Activated CD8-positive, alpha-beta T cell treated with anti-CD3 and anti-CD28 coated beads, Interleukin-2, amount 10 ng/mL, durations not matched to agents 7 days and 5 days (primary cell): ENCODE results near the gene SUPT16H. TPM values are rescaled to one million over a fixed set of nuclear protein-coding genes. Genes with fewer than 3 reads are reported as not detected.

ENCODE experiments used
- total RNA-seq, 2 experiments: library from RNA; stranded (reverse); gene quantifications; one replicate each; pipeline ENCODE4 v1.2.3, GENCODE V29; 2021

SUPT16H gene
- total RNA-seq, 2 experiments from 2014 or later: 136 to 138 TPM

Other genes with a start within 250 kb of the SUPT16H start
- not detected for gene OR5AU1, start 228.0 kb downstream of the SUPT16H start, total RNA-seq
- 100 to 1,000 TPM; 768 to 782 TPM for gene HNRNPC, start 114.6 kb downstream of the SUPT16H start, total RNA-seq
- gene RPGRIP1, start 103.9 kb downstream of the SUPT16H start, total RNA-seq: not detected
- gene CHD8, start 72.1 kb upstream of the SUPT16H start, total RNA-seq: 100 to 1,000 TPM; 116 to 119 TPM
- 10 to 100 TPM; 20.7 to 22.1 TPM for gene RAB2B, start 92.9 kb upstream of the SUPT16H start, total RNA-seq
- 10 to 100 TPM; 66.2 to 71.1 TPM for gene TOX4, start 93.2 kb upstream of the SUPT16H start, total RNA-seq
- gene METTL3, start 127.3 kb upstream of the SUPT16H start, total RNA-seq: 10 to 100 TPM; 68.3 to 70.8 TPM
- gene SALL2, start 142.3 kb upstream of the SUPT16H start, total RNA-seq: 1 to 10 TPM; 1.9 to 2.0 TPM
- not detected for gene OR10G3, start 196.1 kb upstream of the SUPT16H start, total RNA-seq